Measurements from ENCODE around the gene NT5C2. TPM values are rescaled to one million over a fixed set of nuclear protein-coding genes. Genes with fewer than 3 reads are reported as not detected.
A peak's percentile ranks its signal among the peaks of the same experiment; 100 is the strongest.
"Not testable (repeated sequence)": the region's sequence is repeated elsewhere in the genome, so short reads cannot be mapped to it uniquely, and the experiment has no call there.

The NT5C2 gene
- total RNA-seq, 2 donors from 2014 or later, result 49.1 to 58.0 TPM

DNA sequence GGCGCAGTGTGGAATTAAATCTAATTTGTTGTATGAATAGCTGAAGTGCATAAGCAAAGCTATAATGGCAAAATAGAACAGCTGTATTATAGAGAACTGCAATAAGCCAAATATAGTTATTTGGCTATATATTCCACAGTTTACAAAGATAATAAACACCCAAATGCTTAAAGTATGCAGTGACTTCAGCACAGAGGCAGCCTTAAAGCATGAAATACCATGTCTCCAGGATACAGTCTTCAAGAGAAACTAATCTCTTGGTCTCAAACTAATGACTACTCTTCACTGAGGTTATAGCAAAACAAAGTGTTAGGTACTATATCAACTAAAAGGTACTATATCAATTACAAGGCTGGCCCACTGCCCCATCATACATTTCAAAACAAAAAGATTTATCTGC lies 48.0 kb downstream of the NT5C2 start:
- no peak overlapping the region for H3K4me3 Mint-ChIP-seq
- DNase-seq (no peak), ATAC-seq (no peak)
- peaks cover 16% of the 10 kb centered on the region for H3K4me1 Mint-ChIP-seq
- H3K9me3 ChIP-seq (ENCODE audit: control insufficient read depth, low read length, poor library complexity, severe bottlenecking), result no peaks in the 10 kb centered on the region
- peak overlapping the region; percentile 43 for H3K27ac Mint-ChIP-seq
- peaks cover 4% of the 10 kb centered on the region for H3K36me3 Mint-ChIP-seq (ENCODE audit: low read depth)
- H3K27me3 Mint-ChIP-seq, result no peaks in the 10 kb centered on the region

DNA sequence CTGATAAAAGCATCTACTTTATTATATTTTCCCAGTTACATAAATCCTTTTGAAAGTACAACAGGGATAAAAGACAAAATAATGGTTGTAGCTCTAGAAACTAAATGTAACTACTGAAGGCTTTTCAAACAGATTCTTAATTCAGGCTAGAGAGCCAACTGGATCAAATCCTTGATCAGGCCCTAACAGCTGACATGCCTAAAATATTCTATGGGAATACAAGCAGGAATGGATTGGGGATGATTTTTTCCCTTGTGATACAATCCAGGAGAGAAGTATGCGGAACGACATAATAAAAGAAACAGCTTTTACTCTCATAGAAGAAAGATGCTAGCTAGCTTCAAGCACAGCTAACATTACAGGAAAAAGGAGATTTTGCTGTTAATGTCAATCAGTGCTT lies 49.0 kb downstream of the NT5C2 start:
- H3K36me3 Mint-ChIP-seq (ENCODE audit: low read depth), result peaks cover 4% of the 10 kb centered on the region
- ATAC-seq (no peak), DNase-seq (no peak)
- no peak overlapping the region for H3K27ac Mint-ChIP-seq
- H3K4me1 Mint-ChIP-seq, result peaks cover 18% of the 10 kb centered on the region
- no peaks in the 10 kb centered on the region for H3K27me3 Mint-ChIP-seq
- H3K4me3 Mint-ChIP-seq, result no peak overlapping the region
- no peaks in the 10 kb centered on the region for H3K9me3 ChIP-seq (ENCODE audit: control insufficient read depth, low read length, poor library complexity, severe bottlenecking)

DNA sequence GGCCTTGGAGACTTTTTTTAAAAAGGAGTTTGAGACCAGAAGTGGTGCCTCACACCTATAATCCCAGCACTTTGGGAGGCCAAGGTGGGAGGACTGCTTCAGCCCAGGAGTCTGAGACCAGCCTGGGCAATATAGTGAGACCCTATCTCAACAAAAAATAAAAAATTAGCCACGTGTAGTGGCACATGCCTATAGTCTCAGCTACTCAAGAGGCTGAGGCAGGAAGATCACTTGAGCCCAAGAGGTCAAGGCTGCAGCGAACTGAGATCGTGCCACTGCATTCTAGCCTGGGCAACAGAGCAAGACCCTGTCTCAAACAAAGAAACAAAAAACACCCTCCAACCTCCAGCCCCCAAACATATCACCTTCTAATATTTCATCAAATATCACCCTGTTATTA lies 49.4 kb downstream of the NT5C2 start:
- not testable (repeated sequence) for H3K36me3 Mint-ChIP-seq (ENCODE audit: low read depth); H3K27ac Mint-ChIP-seq

DNA sequence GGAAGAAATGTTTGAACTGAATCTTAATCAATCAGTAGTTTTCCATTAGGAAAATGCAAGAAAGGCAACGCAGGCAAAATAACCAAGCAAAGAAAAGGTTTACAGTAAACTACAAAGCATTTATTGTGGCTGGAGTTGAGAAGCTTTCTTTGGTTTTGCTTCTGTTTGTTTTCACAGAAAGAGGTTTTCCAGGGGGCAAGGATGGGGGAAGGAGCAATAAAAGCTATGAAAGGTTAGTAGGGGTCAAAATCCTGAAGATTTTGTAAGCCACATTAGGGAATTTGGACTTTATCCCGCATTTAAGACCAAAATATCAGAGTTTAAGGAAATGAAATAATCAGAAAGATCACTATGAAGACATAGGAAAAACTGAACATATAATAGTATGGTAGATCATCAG lies 51.1 kb downstream of the NT5C2 start:
- peaks cover 20% of the 10 kb centered on the region for H3K4me1 Mint-ChIP-seq
- H3K27ac Mint-ChIP-seq, result peak overlapping the region; percentile 49
- H3K9me3 ChIP-seq (ENCODE audit: control insufficient read depth, low read length, poor library complexity, severe bottlenecking), result no peaks in the 10 kb centered on the region
- no peaks in the 10 kb centered on the region for H3K27me3 Mint-ChIP-seq
- no peak for DNase-seq
- H3K4me3 Mint-ChIP-seq, result no peak overlapping the region
- H3K36me3 Mint-ChIP-seq (ENCODE audit: low read depth), result peaks cover 7% of the 10 kb centered on the region
- no peak for ATAC-seq

More for the DNA sequence above, 49.4 kb downstream of the NT5C2 start:
- H3K27me3 Mint-ChIP-seq; ATAC-seq; DNase-seq; H3K4me3 Mint-ChIP-seq; H3K9me3 ChIP-seq (ENCODE audit: control insufficient read depth, low read length, poor library complexity, severe bottlenecking): not testable (repeated sequence)
- H3K4me1 Mint-ChIP-seq, result peaks cover 18% of the 10 kb centered on the region

DNA sequence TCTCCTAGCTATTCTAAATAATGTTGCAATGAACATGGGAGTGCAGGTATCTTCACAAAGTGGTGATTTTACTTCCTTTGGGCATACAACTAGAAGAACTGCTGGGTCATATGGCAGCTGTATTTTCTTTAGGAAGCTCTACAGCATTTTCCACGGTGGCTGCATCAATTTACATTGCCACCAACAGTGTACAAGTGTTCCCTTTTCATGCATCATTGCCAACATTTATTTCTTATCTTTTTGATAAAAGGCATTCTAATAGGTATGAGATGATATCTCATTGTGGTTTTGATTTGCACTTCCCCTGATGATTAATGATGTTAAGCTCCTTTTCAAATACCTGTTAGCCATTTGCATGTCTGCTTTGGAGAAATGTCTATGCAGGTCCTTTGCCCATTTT lies 52.6 kb downstream of the NT5C2 start:
- Mint-ChIP-seq H3K27me3 (no peaks in the 10 kb centered on the region), H3K36me3 (ENCODE audit: low read depth) (peaks cover 10% of the 10 kb centered on the region), H3K27ac (peak overlapping the region; percentile 57), H3K4me3 (no peak overlapping the region), H3K4me1 (peaks cover 20% of the 10 kb centered on the region)
- DNase-seq (no peak), ATAC-seq (no peak)
- H3K9me3 ChIP-seq (ENCODE audit: control insufficient read depth, low read length, poor library complexity, severe bottlenecking), result no peaks in the 10 kb centered on the region

DNA sequence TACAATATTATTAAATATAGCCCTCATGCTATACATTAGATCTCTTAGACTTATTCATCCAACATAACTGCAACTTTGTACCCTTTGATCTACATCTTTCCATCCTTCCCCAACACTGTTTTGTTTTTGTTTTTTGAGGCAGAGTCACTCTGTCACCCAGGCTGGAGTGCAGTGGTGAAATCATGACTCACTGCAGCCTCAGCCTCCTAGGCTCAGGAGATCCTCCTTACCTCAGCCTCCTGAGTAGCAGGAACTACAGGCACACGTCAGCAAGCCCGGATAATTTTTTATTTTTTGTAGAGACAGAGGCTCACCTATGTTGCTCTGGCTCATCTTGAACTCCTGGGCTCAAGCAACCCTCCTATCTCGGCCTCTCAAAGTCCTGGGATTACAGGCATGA lies 53.3 kb downstream of the NT5C2 start:
- Mint-ChIP-seq H3K27ac (peak overlapping the region; percentile 57), H3K4me3 (no peak overlapping the region), H3K27me3 (no peaks in the 10 kb centered on the region), H3K4me1 (peaks cover 19% of the 10 kb centered on the region), H3K36me3 (ENCODE audit: low read depth) (peaks cover 10% of the 10 kb centered on the region)
- no peak for ATAC-seq
- no peaks in the 10 kb centered on the region for H3K9me3 ChIP-seq (ENCODE audit: control insufficient read depth, low read length, poor library complexity, severe bottlenecking)
- no peak for DNase-seq

DNA sequence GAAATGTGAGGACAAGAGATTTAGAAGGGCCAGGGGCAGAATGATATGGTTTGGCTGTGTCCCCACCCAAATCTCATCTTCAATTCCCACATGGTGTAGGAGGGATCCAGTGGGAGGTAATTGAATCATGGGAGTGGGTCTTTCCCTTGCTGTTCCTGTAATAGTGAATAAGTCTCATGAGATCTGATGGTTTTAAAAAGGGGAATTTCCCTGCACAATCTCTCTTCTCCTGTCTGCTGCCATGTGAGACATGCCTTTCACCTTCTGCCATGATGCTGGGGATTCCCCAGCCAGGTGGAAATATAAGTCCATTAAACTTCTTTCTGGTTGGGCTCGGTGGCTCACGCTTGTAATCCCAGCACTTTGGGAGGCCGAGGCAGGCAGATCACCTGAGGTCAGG lies 57.9 kb downstream of the NT5C2 start:
- not testable (repeated sequence) for H3K27me3 Mint-ChIP-seq; H3K36me3 Mint-ChIP-seq (ENCODE audit: low read depth); DNase-seq; H3K4me3 Mint-ChIP-seq; ATAC-seq; H3K9me3 ChIP-seq (ENCODE audit: control insufficient read depth, low read length, poor library complexity, severe bottlenecking)
- peak overlapping the region; percentile 45 for H3K27ac Mint-ChIP-seq
- peaks cover 15% of the 10 kb centered on the region for H3K4me1 Mint-ChIP-seq

DNA sequence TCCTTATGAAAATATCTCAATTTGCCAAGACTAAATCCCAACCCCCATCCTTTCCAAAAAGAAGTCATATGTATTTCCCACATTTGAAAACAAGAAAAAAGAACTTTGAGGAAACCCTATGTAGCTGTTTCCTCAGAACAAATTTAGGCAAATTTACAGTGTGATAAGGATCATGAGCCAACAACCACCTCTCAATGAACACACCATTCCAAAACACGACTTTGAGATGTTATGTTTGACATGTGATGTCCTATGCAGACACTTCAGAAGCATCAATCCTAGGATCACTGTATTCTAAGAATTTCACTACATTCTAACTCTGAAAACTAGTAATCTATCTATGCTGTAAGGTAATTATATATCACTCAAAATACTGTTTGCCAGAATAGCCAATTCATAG lies 62.2 kb downstream of the NT5C2 start:
- H3K9me3 ChIP-seq (ENCODE audit: control insufficient read depth, low read length, poor library complexity, severe bottlenecking), result no peaks in the 10 kb centered on the region
- Mint-ChIP-seq H3K36me3 (ENCODE audit: low read depth) (peaks cover 3% of the 10 kb centered on the region), H3K4me1 (peaks cover 9% of the 10 kb centered on the region), H3K27me3 (no peaks in the 10 kb centered on the region), H3K27ac (peak overlapping the region; percentile 32), H3K4me3 (no peak overlapping the region)
- no peak for DNase-seq
- no peak for ATAC-seq

DNA sequence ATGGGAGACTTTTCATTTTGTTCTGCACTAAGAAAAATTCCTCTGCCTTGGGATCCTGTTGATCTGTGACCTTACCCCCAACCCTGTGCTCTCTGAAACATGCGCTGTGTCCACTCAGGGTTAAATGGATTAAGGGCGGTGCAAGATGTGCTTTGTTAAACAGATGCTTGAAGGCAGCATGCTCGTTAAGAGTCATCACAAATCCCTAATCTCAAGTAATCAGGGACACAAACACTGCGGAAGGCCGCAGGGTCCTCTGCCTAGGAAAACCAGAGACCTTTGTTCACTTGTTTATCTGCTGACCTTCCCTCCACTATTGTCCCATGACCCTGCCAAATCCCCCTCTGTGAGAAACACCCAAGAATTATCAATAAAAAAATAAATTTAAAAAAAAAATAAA lies 62.9 kb downstream of the NT5C2 start:
- not testable (repeated sequence) for H3K27me3 Mint-ChIP-seq; DNase-seq; H3K4me3 Mint-ChIP-seq; ATAC-seq; H3K4me1 Mint-ChIP-seq; H3K27ac Mint-ChIP-seq; H3K9me3 ChIP-seq (ENCODE audit: control insufficient read depth, low read length, poor library complexity, severe bottlenecking); H3K36me3 Mint-ChIP-seq (ENCODE audit: low read depth)

DNA sequence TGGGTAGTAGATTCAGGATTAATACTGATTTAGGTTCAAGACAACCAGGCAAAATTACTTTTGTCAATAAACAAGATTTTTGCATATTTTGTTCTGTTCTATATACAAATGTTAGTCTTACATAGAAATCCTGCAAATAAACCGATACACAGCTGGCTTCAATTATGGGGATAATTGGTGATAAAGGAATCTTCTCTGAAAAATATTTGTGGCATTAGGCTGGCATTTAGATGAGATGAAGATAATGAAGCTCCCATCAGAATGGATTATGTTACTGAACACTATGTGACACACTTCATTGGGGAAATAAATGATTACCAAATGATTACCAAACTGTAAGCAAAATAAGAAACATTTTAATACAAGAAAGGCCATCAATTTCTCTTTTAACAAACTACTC lies 65.8 kb downstream of the NT5C2 start:
- DNase-seq, result no peak
- no peaks in the 10 kb centered on the region for H3K9me3 ChIP-seq (ENCODE audit: control insufficient read depth, low read length, poor library complexity, severe bottlenecking)
- peaks cover 13% of the 10 kb centered on the region for H3K4me1 Mint-ChIP-seq
- peaks cover 2% of the 10 kb centered on the region for H3K36me3 Mint-ChIP-seq (ENCODE audit: low read depth)
- ATAC-seq, result no peak
- H3K4me3 Mint-ChIP-seq, result no peak overlapping the region
- no peaks in the 10 kb centered on the region for H3K27me3 Mint-ChIP-seq
- H3K27ac Mint-ChIP-seq, result peak overlapping the region; percentile 54

DNA sequence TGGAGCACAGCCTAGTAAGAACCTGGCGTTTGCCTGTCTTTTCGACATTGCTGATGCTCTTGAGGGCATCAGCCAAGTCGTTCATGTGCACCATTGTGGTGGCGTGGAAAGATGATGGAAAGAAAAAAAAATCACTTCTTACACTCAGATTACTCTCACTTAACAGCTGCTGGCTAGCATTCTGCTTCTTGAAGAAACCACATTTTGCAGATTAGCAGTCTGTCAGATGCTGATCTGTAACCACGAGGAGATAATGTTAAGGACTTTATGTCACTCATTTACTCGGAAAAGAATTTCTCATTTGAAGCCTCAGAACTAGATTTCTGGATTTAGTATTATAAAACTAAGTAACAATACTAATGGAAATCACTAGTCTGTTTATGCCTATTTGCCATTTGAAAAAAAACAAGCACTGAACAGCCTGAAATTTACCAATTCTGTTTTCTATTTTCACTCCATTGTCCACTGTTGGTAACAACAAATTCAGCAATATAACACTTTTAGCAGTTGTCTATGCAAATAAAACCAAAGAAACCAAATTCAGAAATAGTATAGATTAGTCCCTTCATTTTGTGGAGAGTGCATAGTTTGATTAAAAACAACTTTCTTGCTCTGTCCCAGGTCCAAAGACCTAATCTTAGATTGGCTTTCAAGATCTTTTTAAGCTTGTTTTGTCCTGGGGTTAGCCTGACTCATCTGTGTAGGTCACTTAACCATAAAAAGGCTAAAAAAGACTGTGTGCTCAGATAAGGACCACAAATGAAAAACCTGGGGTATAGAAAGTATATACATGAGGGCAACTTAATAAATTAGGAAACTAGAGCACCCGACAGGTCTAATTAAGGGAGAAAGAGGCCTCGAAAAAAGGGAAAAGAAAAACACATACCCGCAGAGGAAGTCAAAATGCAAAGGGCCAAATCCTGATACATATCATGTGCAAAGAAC lies 67.5 kb downstream of the NT5C2 start:
- DNase-seq (no peak), ATAC-seq (no peak)
- peaks cover 10% of the 10 kb centered on the region for H3K4me1 Mint-ChIP-seq
- no peak overlapping the region for H3K27ac Mint-ChIP-seq
- no peaks in the 10 kb centered on the region for H3K27me3 Mint-ChIP-seq
- peaks cover 2% of the 10 kb centered on the region for H3K36me3 Mint-ChIP-seq (ENCODE audit: low read depth)
- H3K9me3 ChIP-seq (ENCODE audit: control insufficient read depth, low read length, poor library complexity, severe bottlenecking), result no peaks in the 10 kb centered on the region
- H3K4me3 Mint-ChIP-seq, result no peak overlapping the region

DNA sequence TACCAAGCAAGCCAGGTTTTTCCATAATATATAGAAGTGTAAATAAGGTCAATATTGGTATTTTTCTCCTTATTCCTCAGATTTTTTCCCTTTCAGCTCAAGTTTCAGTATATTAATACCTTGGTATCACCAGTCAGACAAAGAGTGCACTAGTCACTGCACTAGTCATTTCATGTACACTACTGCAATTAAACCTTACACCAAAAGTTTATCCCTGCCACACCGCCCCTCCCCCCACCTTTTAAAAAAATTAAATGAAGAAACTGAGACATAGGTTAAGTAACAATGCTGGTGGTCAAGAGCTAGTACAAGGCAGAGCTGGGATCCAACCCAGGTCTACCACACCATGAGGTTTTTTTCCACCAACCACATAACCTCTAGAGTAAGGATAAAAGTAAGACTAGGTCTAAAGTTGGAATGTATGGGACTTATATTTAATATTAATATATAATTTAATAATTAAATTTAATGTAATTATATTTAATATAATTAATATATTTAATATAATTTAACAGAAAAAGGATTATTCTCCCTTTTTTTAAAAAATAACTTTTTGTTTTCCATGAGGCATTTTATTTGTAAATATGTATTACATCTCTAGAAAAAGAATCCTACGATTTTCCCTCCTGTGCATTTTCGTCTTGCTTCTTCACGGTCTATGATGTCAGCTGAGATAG lies 68.5 kb downstream of the NT5C2 start:
- DNase-seq (no peak), ATAC-seq (no peak)
- no peak overlapping the region for H3K27ac Mint-ChIP-seq

DNA sequence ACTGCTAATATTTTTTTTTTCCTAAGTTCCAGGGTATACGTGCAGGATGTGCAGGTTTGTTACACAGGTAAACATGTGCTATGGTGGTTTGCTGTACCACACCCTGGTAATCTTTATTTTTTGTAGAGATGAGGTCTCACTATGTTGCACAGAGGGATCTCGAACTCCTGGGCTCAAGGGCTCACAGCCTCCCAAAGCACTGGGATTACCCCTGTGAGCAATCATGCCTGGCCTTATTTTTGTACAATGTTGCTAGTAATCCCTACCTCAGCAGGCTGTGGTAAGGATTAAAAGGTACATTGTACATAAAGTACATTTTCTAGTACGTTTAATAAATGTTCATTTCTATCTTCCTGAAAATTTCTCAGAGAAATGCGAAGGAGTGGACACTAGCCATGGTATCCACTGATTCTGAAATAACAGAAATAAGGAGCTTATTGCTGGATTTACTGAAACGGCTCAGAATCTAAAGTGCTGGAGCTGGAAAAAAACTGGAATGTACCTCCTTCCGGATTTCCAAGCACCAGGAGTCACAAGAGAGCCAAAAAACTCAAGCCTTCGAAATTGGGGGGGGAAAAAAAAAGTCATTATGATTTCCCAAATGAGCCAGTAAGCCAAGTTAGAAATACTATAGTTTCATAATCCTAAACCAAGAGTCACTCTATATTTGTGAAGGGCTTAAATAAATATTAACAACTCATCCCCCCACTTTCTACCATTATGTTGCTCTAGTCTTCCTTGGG lies 69.6 kb downstream of the NT5C2 start:
- no peaks in the 10 kb centered on the region for H3K27me3 Mint-ChIP-seq
- no peak for DNase-seq
- no peak overlapping the region for H3K27ac Mint-ChIP-seq
- H3K36me3 Mint-ChIP-seq (ENCODE audit: low read depth), result peaks cover 2% of the 10 kb centered on the region
- H3K4me3 Mint-ChIP-seq, result no peak overlapping the region
- ATAC-seq, result no peak
- no peaks in the 10 kb centered on the region for H3K9me3 ChIP-seq (ENCODE audit: control insufficient read depth, low read length, poor library complexity, severe bottlenecking)
- peaks cover 12% of the 10 kb centered on the region for H3K4me1 Mint-ChIP-seq

More for the DNA sequence above, 68.5 kb downstream of the NT5C2 start:
- Mint-ChIP-seq H3K4me1 (peaks cover 12% of the 10 kb centered on the region), H3K36me3 (ENCODE audit: low read depth) (peaks cover 2% of the 10 kb centered on the region), H3K27me3 (no peaks in the 10 kb centered on the region), H3K4me3 (no peak overlapping the region)
- no peaks in the 10 kb centered on the region for H3K9me3 ChIP-seq (ENCODE audit: control insufficient read depth, low read length, poor library complexity, severe bottlenecking)
